ENCODE results near the gene WSB1. TPM values are rescaled to one million over a fixed set of nuclear protein-coding genes. Genes with fewer than 3 reads are reported as not detected.

The WSB1 gene
- total RNA-seq, 1 donor from 2014 or later: 452 TPM

- Mint-ChIP-seq H3K27ac (no peak overlapping the region), H3K27me3 (no peaks in the 10 kb centered on the region), H3K4me1 (ENCODE audit: low read depth) (peaks cover 8% of the 10 kb centered on the region), H3K4me3 (ENCODE audit: low read depth) (peak overlapping the region; percentile 33), H3K36me3 (ENCODE audit: insufficient read depth) (no peaks in the 10 kb centered on the region), H3K9me3 (ENCODE audit: low read depth) (no peaks in the 10 kb centered on the region)
- TF ChIP-seq CTCF (IDR thresholded peaks at IDR 0.05; ENCODE audit: unreplicated experiment): no peak
- DNase-seq (ENCODE audit: low spot score, unreplicated experiment): no peak
Measured at GRCh38 chr17:27349540-27350021, 55.7 kb downstream of the WSB1 start.

GRCh38 chr17:27351759-27352158, 57.8 kb downstream of the WSB1 start:
- no peak for DNase-seq (ENCODE audit: low spot score, unreplicated experiment)
- H3K27me3 Mint-ChIP-seq: no peaks in the 10 kb centered on the region
- H3K4me3 Mint-ChIP-seq (ENCODE audit: low read depth): peak overlapping the region; percentile 71
- H3K27ac Mint-ChIP-seq: no peak overlapping the region
- no peak for TF ChIP-seq CTCF (IDR thresholded peaks at IDR 0.05; ENCODE audit: unreplicated experiment)
- H3K36me3 Mint-ChIP-seq (ENCODE audit: insufficient read depth): no peaks in the 10 kb centered on the region
- H3K9me3 Mint-ChIP-seq (ENCODE audit: low read depth): no peaks in the 10 kb centered on the region
- H3K4me1 Mint-ChIP-seq (ENCODE audit: low read depth): peaks cover 4% of the 10 kb centered on the region

- Mint-ChIP-seq H3K27me3 (no peaks in the 10 kb centered on the region), H3K4me3 (ENCODE audit: low read depth) (peak overlapping the region; percentile 71), H3K36me3 (ENCODE audit: insufficient read depth) (no peaks in the 10 kb centered on the region), H3K9me3 (ENCODE audit: low read depth) (no peaks in the 10 kb centered on the region), H3K27ac (peak overlapping the region; percentile 97), H3K4me1 (ENCODE audit: low read depth) (peaks cover 4% of the 10 kb centered on the region)
- no peak for TF ChIP-seq CTCF (IDR thresholded peaks at IDR 0.05; ENCODE audit: unreplicated experiment)
- DNase-seq (ENCODE audit: low spot score, unreplicated experiment): no peak
Measured at GRCh38 chr17:27352448-27353032, 58.6 kb downstream of the WSB1 start.

- peak overlapping the region; percentile 71 for H3K4me3 Mint-ChIP-seq (ENCODE audit: low read depth)
- DNase-seq (ENCODE audit: low spot score, unreplicated experiment): no peak
- H3K9me3 Mint-ChIP-seq (ENCODE audit: low read depth): no peaks in the 10 kb centered on the region
- H3K27ac Mint-ChIP-seq: peak overlapping the region; percentile 97
- H3K27me3 Mint-ChIP-seq: no peaks in the 10 kb centered on the region
- no peaks in the 10 kb centered on the region for H3K36me3 Mint-ChIP-seq (ENCODE audit: insufficient read depth)
- H3K4me1 Mint-ChIP-seq (ENCODE audit: low read depth): peaks cover 4% of the 10 kb centered on the region
- no peak for TF ChIP-seq CTCF (IDR thresholded peaks at IDR 0.05; ENCODE audit: unreplicated experiment)
Measured at GRCh38 chr17:27353033-27353460, 59.1 kb downstream of the WSB1 start.

GRCh38 chr17:27353461-27354050, 59.6 kb downstream of the WSB1 start:
- no peaks in the 10 kb centered on the region for H3K27me3 Mint-ChIP-seq
- peak overlapping the region; percentile 97 for H3K27ac Mint-ChIP-seq
- peaks cover 4% of the 10 kb centered on the region for H3K4me1 Mint-ChIP-seq (ENCODE audit: low read depth)

More at GRCh38 chr17:27353461-27354050, 59.6 kb downstream of the WSB1 start:
- Mint-ChIP-seq H3K4me3 (ENCODE audit: low read depth) (peak overlapping the region; percentile 71), H3K9me3 (ENCODE audit: low read depth) (no peaks in the 10 kb centered on the region), H3K36me3 (ENCODE audit: insufficient read depth) (no peaks in the 10 kb centered on the region)
- TF ChIP-seq CTCF (IDR thresholded peaks at IDR 0.05; ENCODE audit: unreplicated experiment): peak; percentile 96
- DNase-seq (ENCODE audit: low spot score, unreplicated experiment): peak; percentile 85

All from progenitor cell of endocrine pancreas (in vitro differentiated cells).